Brain microvascular endothelial cell (primary cell): Measurements from ENCODE around the gene WWOX.

Source experiments
- DNase-seq: peaks from one replicate; pipeline ENCODE4 v3.0.0-alpha.2; 2020
- H3K27ac ChIP-seq: fragments of 250-450 bp; sonication (Bioruptor Pico); 2 replicates; pipeline ENCODE4 v1.5.1; 2020; ENCODE audit warnings: mild to moderate bottlenecking, moderate library complexity
- H3K27me3 ChIP-seq: fragments of 250-450 bp; sonication (Bioruptor Pico); replicated peaks from 2 replicates; pipeline ENCODE4 v1.5.1; 2020; ENCODE audit warnings: mild to moderate bottlenecking
- H3K36me3 ChIP-seq: fragments of 250-450 bp; sonication (Bioruptor Pico); replicated peaks from 2 replicates; pipeline ENCODE4 v1.5.1; 2020; ENCODE audit warnings: mild to moderate bottlenecking
- H3K4me3 ChIP-seq: 2 replicates; pipeline ENCODE4 v1.5.1; 2011; ENCODE audit warnings: low read depth, mild to moderate bottlenecking, control low read depth, low read length, moderate library complexity
- in situ Hi-C: cut with HindIII; loops from 2 replicates; pipeline ENCODE4 v1.10.0; 2017; ENCODE audit warnings: low sequenced_read_pairs, low pct_ligation_motif_present
- TF ChIP-seq, protein P1 (sequence below): IDR thresholded peaks from 2 replicates; pipeline ENCODE4 v1.5.1; 2011; ENCODE audit warnings: low read depth, mild to moderate bottlenecking, moderate library complexity, low read length, control low read depth, inconsistent platforms; ENCODE audit errors: missing control alignments

The WWOX gene

DNA sequence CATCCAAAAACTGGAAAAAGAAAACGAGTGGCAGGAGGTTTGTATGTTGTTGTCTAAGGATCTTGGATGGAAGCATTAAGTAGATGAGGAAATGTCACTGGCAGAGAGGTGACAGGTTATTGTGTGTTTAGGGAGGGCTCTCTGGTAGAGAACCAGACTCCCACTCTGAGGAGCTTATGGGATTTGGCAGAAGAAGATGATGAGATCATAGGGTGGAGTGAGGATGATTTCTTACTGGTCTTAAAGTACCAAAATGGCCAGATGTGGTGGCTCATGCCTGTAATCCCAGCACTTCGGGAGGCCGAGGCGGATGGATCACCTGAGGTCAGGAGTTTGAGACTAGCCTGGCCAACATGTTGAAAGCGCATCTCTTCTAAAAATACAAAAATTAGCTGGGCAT is 9.0 kb downstream of the WWOX start:
- H3K27ac ChIP-seq: no peak overlapping the region
- in situ Hi-C loops: no loop called here
- H3K36me3 ChIP-seq: no peaks in the 10 kb centered on the region
- no peak for DNase-seq
- TF ChIP-seq, protein P1, sequence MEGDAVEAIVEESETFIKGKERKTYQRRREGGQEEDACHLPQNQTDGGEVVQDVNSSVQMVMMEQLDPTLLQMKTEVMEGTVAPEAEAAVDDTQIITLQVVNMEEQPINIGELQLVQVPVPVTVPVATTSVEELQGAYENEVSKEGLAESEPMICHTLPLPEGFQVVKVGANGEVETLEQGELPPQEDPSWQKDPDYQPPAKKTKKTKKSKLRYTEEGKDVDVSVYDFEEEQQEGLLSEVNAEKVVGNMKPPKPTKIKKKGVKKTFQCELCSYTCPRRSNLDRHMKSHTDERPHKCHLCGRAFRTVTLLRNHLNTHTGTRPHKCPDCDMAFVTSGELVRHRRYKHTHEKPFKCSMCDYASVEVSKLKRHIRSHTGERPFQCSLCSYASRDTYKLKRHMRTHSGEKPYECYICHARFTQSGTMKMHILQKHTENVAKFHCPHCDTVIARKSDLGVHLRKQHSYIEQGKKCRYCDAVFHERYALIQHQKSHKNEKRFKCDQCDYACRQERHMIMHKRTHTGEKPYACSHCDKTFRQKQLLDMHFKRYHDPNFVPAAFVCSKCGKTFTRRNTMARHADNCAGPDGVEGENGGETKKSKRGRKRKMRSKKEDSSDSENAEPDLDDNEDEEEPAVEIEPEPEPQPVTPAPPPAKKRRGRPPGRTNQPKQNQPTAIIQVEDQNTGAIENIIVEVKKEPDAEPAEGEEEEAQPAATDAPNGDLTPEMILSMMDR: no peak
- H3K4me3 ChIP-seq: no peak overlapping the region
- H3K27me3 ChIP-seq: no peaks in the 10 kb centered on the region

DNA sequence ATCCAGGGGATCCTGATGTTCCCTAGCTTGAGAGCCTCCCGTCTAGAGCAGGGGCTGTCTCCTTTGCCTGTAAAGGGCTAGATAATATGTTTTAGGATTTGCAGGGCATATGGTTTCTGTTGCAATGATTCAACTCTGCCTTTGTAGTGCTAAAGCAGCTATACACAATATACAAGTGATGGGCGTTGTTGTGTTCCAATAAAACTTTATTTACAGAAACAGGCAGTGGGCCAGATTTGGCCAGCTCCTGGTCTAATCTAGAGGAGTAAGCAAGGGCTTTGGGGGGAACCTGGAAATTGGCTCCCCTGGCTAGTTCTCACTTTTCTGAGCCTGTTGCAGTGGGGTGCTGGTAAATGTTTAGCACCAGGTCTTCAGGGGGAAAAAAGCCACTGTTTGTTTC is 13.8 kb downstream of the WWOX start:
- DNase-seq: no peak
- no peak overlapping the region for H3K4me3 ChIP-seq

DNA sequence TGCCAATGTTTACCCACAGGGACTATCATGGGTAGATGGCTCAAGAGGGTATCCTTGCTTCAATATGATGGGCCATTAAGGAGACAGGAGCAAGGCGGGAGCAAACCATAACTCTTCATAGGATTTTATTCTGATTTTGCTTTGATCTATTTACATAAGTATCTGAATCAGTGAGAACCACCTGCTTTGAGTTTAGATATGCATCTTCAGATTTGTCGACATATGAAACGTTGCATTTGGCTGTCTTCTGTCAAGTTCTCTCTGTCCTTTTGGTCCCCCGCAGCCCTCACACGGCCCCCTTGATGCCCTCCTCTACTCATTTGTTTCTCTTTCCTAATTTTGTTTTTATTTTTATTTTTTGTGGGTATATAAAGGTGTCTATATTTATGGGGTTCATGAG is 16.2 kb downstream of the WWOX start:
- Histone ChIP-seq H3K27ac (no peak overlapping the region), H3K4me3 (no peak overlapping the region), H3K36me3 (no peaks in the 10 kb centered on the region), H3K27me3 (no peaks in the 10 kb centered on the region)
- in situ Hi-C loops: no loop called here
- DNase-seq: no peak
- TF ChIP-seq, protein P1: no peak

More for the DNA sequence above, 13.8 kb downstream of the WWOX start:
- H3K36me3 ChIP-seq: no peaks in the 10 kb centered on the region
- H3K27me3 ChIP-seq: no peaks in the 10 kb centered on the region
- TF ChIP-seq, protein P1: no peak
- no peak overlapping the region for H3K27ac ChIP-seq
- in situ Hi-C loops: no loop called here

DNA sequence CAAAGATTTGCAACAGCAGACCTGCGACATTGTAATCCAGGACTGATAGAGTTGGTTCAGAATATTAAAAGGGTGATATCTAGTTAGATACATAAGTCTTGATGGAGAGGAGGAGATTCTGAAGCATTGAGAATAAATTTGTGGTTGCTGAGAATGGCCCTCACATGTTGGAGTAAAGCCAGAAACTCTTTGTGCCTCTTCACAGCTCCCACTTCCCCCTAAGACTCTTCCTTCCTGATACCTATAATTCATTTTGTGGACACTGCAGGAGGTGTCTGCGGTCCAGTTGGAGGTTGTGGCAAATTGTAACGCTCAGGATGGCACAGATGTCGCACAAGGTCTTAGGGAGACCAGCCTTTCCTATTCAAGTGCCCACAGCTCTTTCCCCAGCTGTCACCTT is 17.5 kb downstream of the WWOX start:
- no peak for DNase-seq
- no peak overlapping the region for H3K4me3 ChIP-seq
- H3K27ac ChIP-seq: no peak overlapping the region
- no peaks in the 10 kb centered on the region for H3K36me3 ChIP-seq
- TF ChIP-seq, protein P1: no peak
- H3K27me3 ChIP-seq: no peaks in the 10 kb centered on the region
- in situ Hi-C loops: no loop called here

DNA sequence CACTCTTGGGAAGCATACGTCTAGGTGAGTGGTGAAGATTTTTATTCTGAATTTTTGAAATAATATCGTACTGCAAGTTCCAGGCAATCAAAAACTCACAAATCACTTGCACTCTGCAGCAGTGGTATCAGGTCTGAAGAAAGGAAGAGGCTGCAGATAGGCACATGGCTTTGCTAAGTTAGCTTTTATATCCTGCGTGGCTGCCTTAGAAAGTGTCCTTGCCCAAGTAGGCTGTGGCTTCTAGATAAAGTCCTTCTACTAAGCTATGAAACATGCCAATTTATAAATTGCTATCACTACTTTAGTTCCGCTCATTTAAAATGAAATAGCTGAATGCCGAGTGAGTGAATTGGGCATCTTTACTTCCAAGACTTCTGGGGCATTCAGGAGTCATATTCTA is 17.9 kb downstream of the WWOX start:
- Histone ChIP-seq H3K4me3 (no peak overlapping the region), H3K36me3 (no peaks in the 10 kb centered on the region), H3K27me3 (no peaks in the 10 kb centered on the region), H3K27ac (no peak overlapping the region)
- no peak for DNase-seq
- TF ChIP-seq, protein P1: no peak
- in situ Hi-C loops: no loop called here

DNA sequence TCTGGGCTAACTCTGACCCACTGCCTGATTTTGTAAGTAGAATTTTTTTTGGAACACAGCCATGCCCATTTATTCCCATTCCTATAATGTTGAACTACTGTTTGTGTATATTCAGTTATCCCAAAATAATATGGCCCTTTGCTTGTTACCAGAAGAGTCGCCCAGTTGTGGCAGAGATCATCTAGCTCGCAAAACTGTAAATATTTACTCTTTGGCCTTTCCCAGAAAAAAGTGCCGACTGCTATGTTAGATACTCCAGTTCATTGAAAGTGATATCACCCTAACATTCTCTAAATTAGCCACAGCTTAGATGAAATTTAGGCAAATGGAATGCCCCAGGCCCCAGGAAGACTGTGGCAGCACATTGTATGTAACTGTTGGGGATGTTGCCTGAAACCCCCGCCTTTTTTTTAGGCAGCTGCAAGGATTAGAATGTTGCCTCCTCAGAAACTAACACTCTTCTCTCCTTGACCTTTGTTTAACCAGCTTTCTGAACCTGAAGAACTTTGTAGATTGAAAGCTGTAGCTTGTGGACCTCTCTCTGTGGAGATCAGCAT is 19.1 kb downstream of the WWOX start:
- Histone ChIP-seq H3K4me3 (no peak overlapping the region), H3K36me3 (no peaks in the 10 kb centered on the region), H3K27ac (no peak overlapping the region), H3K27me3 (no peaks in the 10 kb centered on the region)
- TF ChIP-seq, protein P1: no peak
- no peak for DNase-seq
- in situ Hi-C loops: no loop called here
